Mesenchymal stem cell (in vitro differentiated cells and primary cell): ENCODE measurements around the gene S1PR4.
A peak's percentile ranks its signal among the peaks of the same experiment; 100 is the strongest.

Experiments
- DNase-seq: peaks from one replicate; pipeline ENCODE4 v3.0.0-alpha.2; 2013
- H2AFZ ChIP-seq: one replicate; pipeline ENCODE4 v1.6.1; 2013; ENCODE audit warnings: low read depth, mild to moderate bottlenecking, control low read depth, inconsistent platforms, low read length, moderate library complexity
- H2AK5ac ChIP-seq: 2 replicates; pipeline ENCODE4 v1.6.1; 2013; ENCODE audit warnings: low read length, moderate library complexity, mild to moderate bottlenecking, inconsistent platforms; ENCODE audit not compliant: severe bottlenecking
- H2BK120ac ChIP-seq: one replicate; pipeline ENCODE4 v1.6.1; 2013; ENCODE audit warnings: low read depth, mild to moderate bottlenecking, inconsistent platforms, low read length, moderate library complexity
- H2BK12ac ChIP-seq, 2 experiments: one replicate each; pipeline ENCODE4 v1.6.1; 2013; ENCODE audit warnings: inconsistent platforms in 2 of 2, low read length in 2 of 2, mild to moderate bottlenecking in 2 of 2, moderate library complexity in 2 of 2, control low read depth in 1 of 2
- H2BK15ac ChIP-seq: one replicate; pipeline ENCODE4 v1.6.1; 2013; ENCODE audit warnings: mild to moderate bottlenecking, low read depth, inconsistent platforms; ENCODE audit not compliant: poor library complexity, severe bottlenecking
- H2BK5ac ChIP-seq: 2 replicates; pipeline ENCODE4 v1.6.1; 2013; ENCODE audit warnings: low read depth, mild to moderate bottlenecking, low read length, control low read depth, inconsistent platforms; ENCODE audit not compliant: poor library complexity, severe bottlenecking
- H3K14ac ChIP-seq, 2 experiments: one replicate each; pipeline ENCODE4 v1.6.1; 2013; ENCODE audit warnings: inconsistent platforms in 2 of 2, low read length in 2 of 2, control low read depth in 1 of 2, mild to moderate bottlenecking in 1 of 2, moderate library complexity in 1 of 2
- H3K18ac ChIP-seq, 2 experiments: one replicate each; pipeline ENCODE4 v1.6.1; 2013; ENCODE audit warnings: inconsistent platforms in 2 of 2, low read length in 2 of 2, control low read depth in 1 of 2, low read depth in 1 of 2, mild to moderate bottlenecking in 1 of 2
- H3K23ac ChIP-seq, 2 experiments: one replicate each; pipeline ENCODE4 v1.6.1; 2013; ENCODE audit warnings: inconsistent platforms in 2 of 2, low read length in 2 of 2, mild to moderate bottlenecking in 2 of 2, moderate library complexity in 2 of 2, control low read depth in 1 of 2
- H3K27ac ChIP-seq: 2 replicates; pipeline ENCODE4 v1.5.1; 2013; ENCODE audit warnings: mild to moderate bottlenecking, moderate library complexity, low read length, control low read depth, inconsistent platforms; ENCODE audit not compliant: poor library complexity, severe bottlenecking
- H3K27me3 ChIP-seq, 2 experiments: 2 replicates each; pipeline versions ENCODE4 v1.6.1 to v1.7.0; 2013; ENCODE audit warnings: low read length in 2 of 2, mild to moderate bottlenecking in 2 of 2, moderate library complexity in 2 of 2, control low read depth in 1 of 2, inconsistent platforms in 1 of 2; ENCODE audit not compliant: control insufficient read depth in 1 of 2, insufficient read depth in 1 of 2
- H3K36me3 ChIP-seq, 2 experiments: 2 replicates each; pipeline versions ENCODE4 v1.6.1 to v1.7.0; 2013; ENCODE audit warnings: low read length in 2 of 2, control low read depth in 1 of 2, inconsistent platforms in 1 of 2, low read depth in 1 of 2, mild to moderate bottlenecking in 1 of 2; ENCODE audit not compliant: insufficient read depth in 2 of 2, control insufficient read depth in 1 of 2
- H3K4ac ChIP-seq, 2 experiments: one replicate each; pipeline ENCODE4 v1.6.1; 2013; ENCODE audit warnings: inconsistent platforms in 2 of 2, low read length in 2 of 2, mild to moderate bottlenecking in 2 of 2, moderate library complexity in 2 of 2, control low read depth in 1 of 2, low read depth in 1 of 2
- H3K4me1 ChIP-seq: 2 replicates; pipeline ENCODE4 v1.6.1; 2013; ENCODE audit warnings: low read depth, low read length, control low read depth; ENCODE audit not compliant: control insufficient read depth, insufficient read depth
- H3K4me2 ChIP-seq: 2 replicates; pipeline ENCODE4 v1.6.1; 2013; ENCODE audit warnings: low read length, mild to moderate bottlenecking, inconsistent platforms; ENCODE audit not compliant: poor library complexity, severe bottlenecking
- H3K4me3 ChIP-seq, 2 experiments: 2 replicates each; pipeline versions ENCODE4 v1.5.1 to v1.7.0; 2013; ENCODE audit warnings: low read length in 2 of 2, mild to moderate bottlenecking in 2 of 2, control low read depth in 1 of 2, low read depth in 1 of 2; ENCODE audit not compliant: insufficient read depth in 1 of 2
- H3K79me1 ChIP-seq: replicated peaks from 2 replicates; pipeline ENCODE4 v1.6.1; 2013; ENCODE audit warnings: mild to moderate bottlenecking, control low read depth, low read length, inconsistent platforms; ENCODE audit not compliant: poor library complexity, severe bottlenecking
- H3K9ac ChIP-seq: 2 replicates; pipeline ENCODE4 v1.7.0; 2013; ENCODE audit warnings: mild to moderate bottlenecking, low read length, moderate library complexity
- H3K9me3 ChIP-seq: 2 replicates; pipeline ENCODE4 v1.7.0; 2013; ENCODE audit warnings: mild to moderate bottlenecking, low read length; ENCODE audit not compliant: control insufficient read depth
- H4K8ac ChIP-seq: one replicate; pipeline ENCODE4 v1.6.1; 2013; ENCODE audit warnings: inconsistent platforms, mild to moderate bottlenecking, low read length, moderate library complexity
- H4K91ac ChIP-seq: one replicate; pipeline ENCODE4 v1.6.1; 2013; ENCODE audit warnings: mild to moderate bottlenecking, low read length, inconsistent platforms
- WGBS: methylation state at CpG from one replicate; pipeline ENCODE4 v1.1.7; 2013; ENCODE audit warnings: mixed read lengths; 5-methylcytosine and 5-hydroxymethylcytosine counted together

Gene S1PR4

GRCh38 chr19:3162418-3163229, 15.9 kb upstream of the S1PR4 start:
- DNase-seq = peak; percentile 32
- no peaks in the 10 kb centered on the region for H3K36me3 ChIP-seq
- no peak overlapping the region for H3K9ac ChIP-seq
- no peak overlapping the region for H3K4me3 ChIP-seq
- H3K9me3 ChIP-seq = no peaks in the 10 kb centered on the region
- no peak overlapping the region for H3K4me2 ChIP-seq
- peak overlapping the region; percentile 42 for H4K8ac ChIP-seq
- no peak overlapping the region for H2AFZ ChIP-seq
- peaks cover 4% of the 10 kb centered on the region for H3K4me1 ChIP-seq
- no peak overlapping the region for H2BK5ac ChIP-seq
- H3K79me1 ChIP-seq = no peaks in the 10 kb centered on the region
- no peak overlapping the region for H3K4ac ChIP-seq
- H3K27ac ChIP-seq = no peak overlapping the region
- no peaks in the 10 kb centered on the region for H3K27me3 ChIP-seq
- H3K14ac ChIP-seq = no peak overlapping the region
- no peak overlapping the region for H2BK12ac ChIP-seq
- H3K18ac ChIP-seq = no peak overlapping the region
- H3K23ac ChIP-seq = no peak overlapping the region
- H2BK15ac ChIP-seq = no peak overlapping the region
- 83% methylated on average over 32 of the region's 38 CpGs for WGBS
- H4K91ac ChIP-seq = peak overlapping the region; percentile 4
- no peak overlapping the region for H2AK5ac ChIP-seq
- no peak overlapping the region for H2BK120ac ChIP-seq

GRCh38 chr19:3163230-3163886, 15.2 kb upstream of the S1PR4 start:
- Histone ChIP-seq H4K91ac (no peak overlapping the region), H3K4me3 (no peak overlapping the region), H3K9me3 (no peaks in the 10 kb centered on the region), H2AK5ac (no peak overlapping the region), H4K8ac (peak overlapping the region; percentile 42), H3K4me2 (no peak overlapping the region), H2BK120ac (no peak overlapping the region), H2BK5ac (no peak overlapping the region), H3K27ac (no peak overlapping the region), H3K14ac (no peak overlapping the region), H3K4ac (no peak overlapping the region), H3K9ac (no peak overlapping the region), H3K79me1 (no peaks in the 10 kb centered on the region), H2BK15ac (no peak overlapping the region), H2BK12ac (no peak overlapping the region), H3K4me1 (peaks cover 4% of the 10 kb centered on the region), H3K23ac (no peak overlapping the region), H3K27me3 (no peaks in the 10 kb centered on the region), H3K18ac (no peak overlapping the region), H3K36me3 (no peaks in the 10 kb centered on the region), H2AFZ (peak overlapping the region; percentile 18)
- 6% methylated on average over 26 of the region's 27 CpGs for WGBS
- peak; percentile 66 for DNase-seq

- WGBS = 61% methylated on average over 7 of the region's 7 CpGs
- Histone ChIP-seq H3K27me3 (no peaks in the 10 kb centered on the region), H3K79me1 (no peaks in the 10 kb centered on the region)
These were observed 14.6 kb upstream of the S1PR4 start for GRCh38 chr19:3163943-3164342.

GRCh38 chr19:3167533-3168272, 10.9 kb upstream of the S1PR4 start:
- H3K79me1 ChIP-seq = no peaks in the 10 kb centered on the region
- H3K4me3 ChIP-seq = no peak overlapping the region
- H3K27ac ChIP-seq = no peak overlapping the region
- H3K4ac ChIP-seq = no peak overlapping the region
- H3K9ac ChIP-seq = no peak overlapping the region
- H2BK12ac ChIP-seq = no peak overlapping the region
- H3K4me2 ChIP-seq = no peak overlapping the region
- no peak overlapping the region for H3K18ac ChIP-seq
- H4K91ac ChIP-seq = no peak overlapping the region
- H2AFZ ChIP-seq = no peak overlapping the region
- H3K9me3 ChIP-seq = no peaks in the 10 kb centered on the region
- H4K8ac ChIP-seq = no peak overlapping the region
- H3K27me3 ChIP-seq = peaks cover 6% of the 10 kb centered on the region in 2 experiments
- H3K23ac ChIP-seq = no peak overlapping the region
- H2BK120ac ChIP-seq = no peak overlapping the region
- WGBS = 70% methylated on average over 12 of the region's 13 CpGs
- H3K14ac ChIP-seq = no peak overlapping the region
- H3K36me3 ChIP-seq = no peaks in the 10 kb centered on the region
- no peak overlapping the region for H2AK5ac ChIP-seq
- no peak overlapping the region for H2BK15ac ChIP-seq
- no peak overlapping the region for H2BK5ac ChIP-seq
- DNase-seq = no peak
- peaks cover 4% of the 10 kb centered on the region for H3K4me1 ChIP-seq

More at GRCh38 chr19:3163943-3164342, 14.6 kb upstream of the S1PR4 start:
- no peak overlapping the region for H2AK5ac ChIP-seq
- H3K9ac ChIP-seq = no peak overlapping the region
- no peak overlapping the region for H3K23ac ChIP-seq
- no peaks in the 10 kb centered on the region for H3K9me3 ChIP-seq
- H3K14ac ChIP-seq = no peak overlapping the region
- H4K91ac ChIP-seq = no peak overlapping the region
- H2BK15ac ChIP-seq = no peak overlapping the region
- H3K4ac ChIP-seq = no peak overlapping the region
- H3K36me3 ChIP-seq = no peaks in the 10 kb centered on the region
- DNase-seq = no peak
- H3K4me1 ChIP-seq = peaks cover 4% of the 10 kb centered on the region
- H3K4me3 ChIP-seq = no peak overlapping the region
- H2AFZ ChIP-seq = no peak overlapping the region
- no peak overlapping the region for H2BK5ac ChIP-seq
- H3K4me2 ChIP-seq = no peak overlapping the region
- no peak overlapping the region for H3K18ac ChIP-seq
- H2BK12ac ChIP-seq = no peak overlapping the region
- no peak overlapping the region for H4K8ac ChIP-seq
- no peak overlapping the region for H3K27ac ChIP-seq
- no peak overlapping the region for H2BK120ac ChIP-seq
